NCI-H1417 (cell line): ENCODE results near the gene UBE2F.

Experiments used
- DNase-seq, 3 experiments: peaks; one replicate each; lab custom pipeline; 2025; lab: John Stamatoyannopoulos, UW

UBE2F gene

GRCh38 chr2:238080518-238080917 lies 113.7 kb downstream of the UBE2F start:
- DNase-seq: no peak

GRCh38 chr2:238081150-238081549 lies 114.3 kb downstream of the UBE2F start:
- DNase-seq: peak in 2 of 3 experiments; percentile 19 to 61

GRCh38 chr2:238081561-238081960 lies 114.7 kb downstream of the UBE2F start:
- no peak for DNase-seq

- DNase-seq: no peak
These were observed 115.3 kb downstream of the UBE2F start for GRCh38 chr2:238082151-238082550.

GRCh38 chr2:238082827-238083226 lies 116.0 kb downstream of the UBE2F start:
- no peak for DNase-seq

- DNase-seq: no peak
These were observed 117.1 kb downstream of the UBE2F start for GRCh38 chr2:238083919-238084318.

GRCh38 chr2:238084761-238085160 lies 117.9 kb downstream of the UBE2F start:
- DNase-seq: no peak

- DNase-seq: no peak
These were observed 119.1 kb downstream of the UBE2F start for GRCh38 chr2:238085899-238086298.

- no peak for DNase-seq
These were observed 120.4 kb downstream of the UBE2F start for GRCh38 chr2:238087211-238087610.

GRCh38 chr2:238090887-238091286 lies 124.1 kb downstream of the UBE2F start:
- DNase-seq: no peak

GRCh38 chr2:238091436-238092060 lies 124.7 kb downstream of the UBE2F start:
- no peak for DNase-seq
